HL-60/S4 treated with retinoic acid at 250 ng/mL for 4 days and 3 days (cell line): ENCODE data around the gene HOXC13.

Source experiments
- in situ Hi-C: fragments of 300-500 bp; cut with MboI; formaldehyde crosslinking; loops from 2 replicates; pipeline ENCODE4 v1.7.0; 2022; ENCODE audit warnings: low sequenced_read_pairs

Gene HOXC13

GRCh38 chr12:53938326-53939140 is at the start of gene HOXC13:
Gene HOXC13, plus strand, starts transcription at chr12:53938831. Its CDS starts 76 bp downstream, at chr12:53938907.
- in situ Hi-C loops = no loop called here

DNA sequence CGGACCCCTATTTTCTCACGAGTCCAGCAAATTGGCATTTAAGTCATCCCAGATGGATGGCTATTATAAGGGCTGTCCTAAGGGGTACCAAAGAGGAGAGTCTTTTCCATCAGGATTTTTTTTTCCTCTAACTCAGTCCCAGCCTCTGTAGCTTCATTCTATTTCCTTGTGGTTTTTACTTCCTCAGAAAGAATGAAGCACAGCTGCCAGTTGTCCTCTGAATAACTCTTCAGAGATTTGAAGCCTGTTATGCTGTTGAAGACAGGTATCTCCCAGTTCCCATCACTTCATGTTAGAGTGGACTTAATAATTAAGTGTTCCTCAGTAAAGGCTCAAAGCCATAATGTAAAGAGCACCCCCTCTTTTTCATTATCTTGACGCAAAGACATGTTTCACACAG is 48.5 kb upstream of the HOXC13 start:
- in situ Hi-C loops = no loop called here

- in situ Hi-C loops = no loop called here
Measured at GRCh38 chr12:53892762-53893395, 45.8 kb upstream of the HOXC13 start.

DNA sequence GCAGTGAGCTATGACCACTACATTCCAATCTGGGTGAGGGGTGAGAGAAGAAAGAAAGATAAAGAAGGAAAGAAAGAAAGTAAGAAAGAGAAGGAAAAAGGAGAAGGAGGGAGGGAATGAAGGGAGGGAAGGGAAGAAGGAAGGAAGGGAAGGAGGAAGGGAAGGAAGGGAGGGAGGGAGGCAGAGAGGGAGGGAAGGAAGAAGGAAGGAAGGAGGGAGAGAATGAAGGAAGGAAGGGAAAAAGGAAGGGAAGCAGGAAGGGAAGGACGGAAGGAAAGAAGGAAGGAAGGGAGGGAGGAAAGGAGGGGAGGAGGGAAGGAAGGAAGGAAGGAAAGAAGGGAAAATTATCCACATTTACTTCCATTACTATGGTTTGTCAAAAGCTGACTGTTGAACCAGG is 39.4 kb upstream of the HOXC13 start:
- in situ Hi-C loops = no loop called here

DNA sequence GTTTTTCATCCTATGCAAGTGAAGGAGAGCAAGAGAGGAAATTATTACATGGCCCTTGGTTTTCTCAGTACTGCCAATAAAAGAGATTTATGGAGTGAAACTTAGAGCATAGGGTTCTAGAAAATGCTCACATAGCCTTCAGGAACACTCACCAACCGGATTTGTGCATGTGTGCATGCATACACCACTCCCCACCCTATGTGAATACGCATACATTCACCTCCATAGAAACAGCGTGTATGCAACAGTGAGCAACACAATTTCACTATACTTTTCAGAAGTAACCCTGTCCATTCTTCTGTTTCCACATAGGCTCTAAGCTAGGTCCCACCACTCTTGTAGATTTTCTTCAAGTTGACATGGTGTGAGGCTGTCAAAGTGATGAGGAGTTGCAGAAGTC is 31.5 kb upstream of the HOXC13 start:
- in situ Hi-C loops = no loop called here

GRCh38 chr12:53916788-53917655 is 21.6 kb upstream of the HOXC13 start:
- in situ Hi-C loops = no loop called here

- in situ Hi-C loops = no loop called here
Measured at GRCh38 chr12:53924521-53925405, 13.9 kb upstream of the HOXC13 start.

- in situ Hi-C loops = no loop called here
Measured at GRCh38 chr12:53927220-53928029, 11.2 kb upstream of the HOXC13 start.

GRCh38 chr12:53928054-53928835 is 10.4 kb upstream of the HOXC13 start:
- in situ Hi-C loops = no loop called here

DNA sequence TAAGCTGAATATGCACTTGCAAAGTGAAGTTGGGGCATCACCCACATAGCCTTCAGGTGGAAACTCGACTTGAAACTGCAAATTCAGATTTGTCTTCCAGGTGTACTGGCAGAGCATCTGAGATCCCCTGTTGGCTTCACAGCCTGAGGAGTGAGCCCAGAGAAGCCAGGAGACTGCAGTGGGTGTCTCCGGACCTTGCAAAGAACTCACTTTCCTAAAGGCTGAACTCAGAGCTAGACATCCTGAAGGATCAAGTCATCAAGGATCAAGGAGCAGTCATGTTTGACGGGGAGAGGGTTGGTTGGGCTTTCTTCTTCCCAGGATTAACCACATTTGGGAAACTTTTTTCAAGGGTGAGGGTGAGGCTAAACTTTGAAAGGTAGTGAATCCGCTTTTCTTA is 9.1 kb upstream of the HOXC13 start:
- in situ Hi-C loops = no loop called here

DNA sequence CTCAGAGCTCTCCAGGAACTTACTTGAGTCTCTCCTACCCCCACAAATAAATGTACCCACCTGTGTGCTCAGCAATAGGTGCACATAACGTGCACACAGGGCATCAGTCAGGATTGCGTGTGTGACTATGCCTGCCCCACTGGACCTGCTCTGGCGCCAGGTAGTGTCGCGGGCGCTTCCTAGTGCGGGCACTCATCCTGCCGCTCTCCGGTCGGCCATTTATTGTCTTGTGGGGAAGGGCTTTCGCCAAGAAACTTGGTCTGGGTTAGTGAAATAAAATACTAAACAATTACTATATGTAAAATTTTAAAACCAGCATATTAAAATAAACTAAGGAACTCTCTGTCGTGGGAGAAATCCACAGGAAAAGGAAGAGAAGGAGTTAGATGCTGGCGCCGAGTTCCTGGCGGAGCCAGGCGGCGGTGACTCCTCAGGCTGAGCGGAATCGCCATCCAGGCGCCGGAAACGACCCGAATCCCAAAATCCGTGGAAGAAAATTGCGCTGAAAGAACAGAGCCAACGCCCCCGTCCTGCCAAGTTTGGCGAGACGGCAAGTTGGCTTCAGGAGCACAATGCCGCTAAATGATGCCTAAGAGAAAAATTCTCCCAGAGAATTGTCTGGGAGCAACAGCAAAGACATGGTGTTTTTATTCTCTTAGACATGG is 7.9 kb upstream of the HOXC13 start:
- in situ Hi-C loops = no loop called here

DNA sequence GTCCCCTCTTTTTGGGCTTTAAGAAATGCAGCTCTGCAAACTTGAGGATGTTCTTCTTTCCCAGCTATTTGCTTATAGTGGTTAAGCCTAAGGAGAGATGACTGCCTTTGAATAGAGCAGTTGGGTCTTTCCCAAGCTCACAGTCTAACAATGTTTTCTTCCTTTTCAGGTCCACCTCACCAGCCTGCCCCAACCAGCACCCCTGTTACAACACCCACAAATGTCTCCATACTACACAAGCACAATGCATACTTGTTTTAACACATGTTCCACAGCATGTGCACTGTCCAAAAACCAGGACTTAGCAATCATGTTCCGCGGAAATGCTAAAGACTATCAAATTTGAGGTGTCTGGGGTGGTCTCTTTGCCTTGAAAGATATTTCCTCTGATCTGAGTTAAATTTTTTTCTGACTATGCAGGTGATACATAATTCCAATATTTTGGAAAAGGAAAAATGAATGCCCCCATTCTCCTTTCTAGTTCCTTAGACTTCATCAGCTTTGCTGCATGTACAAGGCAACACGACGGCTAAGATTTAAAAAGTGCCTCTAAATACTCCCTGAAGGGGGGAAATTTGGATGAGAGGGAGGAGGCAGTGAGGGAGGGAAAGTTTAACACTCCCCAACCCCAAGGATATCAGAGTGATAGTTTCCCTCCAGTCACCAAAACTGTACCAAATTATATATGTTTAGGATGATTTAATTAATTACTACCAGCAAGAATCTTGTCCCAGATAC is 6.6 kb upstream of the HOXC13 start:
- in situ Hi-C loops = no loop called here

- in situ Hi-C loops = no loop called here
Measured at GRCh38 chr12:53932915-53933314, 5.7 kb upstream of the HOXC13 start.

DNA sequence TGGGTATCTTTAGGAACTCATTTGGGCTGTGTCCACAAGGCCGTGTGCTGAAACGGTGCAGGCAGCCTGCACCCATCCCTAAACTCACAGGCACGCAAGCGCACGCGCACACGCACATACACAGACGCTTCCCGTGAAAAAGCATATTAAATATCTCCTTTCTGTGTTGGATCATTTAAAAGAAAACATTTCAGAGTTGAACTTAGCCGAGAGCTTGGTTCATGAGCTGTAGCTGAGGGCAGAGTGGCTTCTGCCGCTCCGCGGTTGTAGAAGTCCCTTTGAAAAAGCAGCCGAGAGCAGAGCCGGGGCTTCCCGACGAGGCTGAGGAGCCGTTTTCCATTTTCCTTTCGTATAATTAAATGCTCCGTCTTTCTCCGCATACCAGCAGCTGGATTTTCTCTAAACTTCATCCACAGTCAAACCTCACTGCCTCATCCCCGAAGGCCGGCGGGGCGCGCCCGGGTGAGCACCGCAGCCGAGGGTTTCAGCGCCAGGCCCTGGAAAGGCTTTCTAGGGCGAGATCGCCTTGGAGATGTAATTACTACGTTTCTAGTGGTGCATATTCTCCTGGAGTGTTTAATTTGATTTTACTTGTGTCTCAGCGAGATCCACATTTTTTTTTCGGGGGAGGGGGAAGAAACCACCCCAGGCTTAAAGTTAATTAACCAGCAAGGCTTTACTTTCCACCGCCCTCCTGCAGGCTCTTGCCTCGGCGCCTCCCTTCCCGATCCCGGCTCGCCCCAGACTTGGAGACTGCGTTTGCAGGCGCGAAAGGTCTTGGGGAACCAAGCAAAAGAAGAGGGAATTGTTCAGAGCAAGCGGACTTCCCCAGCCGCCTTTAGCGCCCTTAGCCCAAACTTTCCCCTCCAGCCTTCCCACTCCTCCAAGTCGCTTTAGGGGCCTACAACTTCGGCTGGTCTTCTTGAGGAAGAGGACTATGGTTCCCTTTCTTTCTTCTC is 3.0 kb upstream of the HOXC13 start:
- in situ Hi-C loops = no loop called here

- in situ Hi-C loops = no loop called here
Measured at GRCh38 chr12:53937099-53937498, 1.5 kb upstream of the HOXC13 start.

DNA sequence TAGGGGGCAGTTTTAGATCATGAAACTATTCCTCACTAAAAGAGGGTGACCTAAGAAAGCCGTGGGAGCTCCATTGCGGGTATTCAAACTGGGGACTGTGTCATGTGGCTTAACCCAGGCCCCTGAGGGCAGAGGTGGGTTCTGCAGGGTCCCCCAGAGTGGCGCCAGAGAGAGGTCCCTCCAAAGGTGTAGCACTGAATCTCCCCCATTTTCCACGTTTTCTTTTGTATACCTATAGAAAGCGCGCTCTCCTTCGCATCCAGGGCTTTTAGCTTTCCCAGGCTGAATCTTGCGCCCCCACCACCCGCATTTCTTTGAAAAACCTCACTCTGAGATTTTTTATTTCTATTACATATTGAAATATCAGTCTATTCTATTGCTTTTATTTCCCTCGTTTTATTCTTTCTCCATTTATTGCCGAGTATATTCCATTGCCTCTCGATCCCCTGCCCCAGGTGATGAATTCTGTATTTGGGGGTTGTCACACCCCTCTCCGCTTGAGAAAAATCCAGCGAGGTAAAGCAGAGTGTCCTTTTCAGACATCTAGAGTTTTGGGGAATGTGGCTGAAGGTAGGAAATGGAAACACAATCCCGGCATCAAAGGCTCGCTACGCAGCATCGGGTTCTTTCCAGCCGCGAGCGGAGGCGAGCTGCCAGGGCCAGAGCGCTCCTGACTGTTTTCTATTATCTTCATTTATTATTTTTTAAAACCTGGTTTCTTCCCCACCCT is 870 bp upstream of the HOXC13 start:
- in situ Hi-C loops = no loop called here
